ENCODE results near the gene ABCA6.
A peak's percentile ranks its signal among the peaks of the same experiment; 100 is the strongest.
"Not testable (repeated sequence)": the region's sequence is repeated elsewhere in the genome, so short reads cannot be mapped to it uniquely, and the experiment has no call there.

ABCA6 gene, protein sequence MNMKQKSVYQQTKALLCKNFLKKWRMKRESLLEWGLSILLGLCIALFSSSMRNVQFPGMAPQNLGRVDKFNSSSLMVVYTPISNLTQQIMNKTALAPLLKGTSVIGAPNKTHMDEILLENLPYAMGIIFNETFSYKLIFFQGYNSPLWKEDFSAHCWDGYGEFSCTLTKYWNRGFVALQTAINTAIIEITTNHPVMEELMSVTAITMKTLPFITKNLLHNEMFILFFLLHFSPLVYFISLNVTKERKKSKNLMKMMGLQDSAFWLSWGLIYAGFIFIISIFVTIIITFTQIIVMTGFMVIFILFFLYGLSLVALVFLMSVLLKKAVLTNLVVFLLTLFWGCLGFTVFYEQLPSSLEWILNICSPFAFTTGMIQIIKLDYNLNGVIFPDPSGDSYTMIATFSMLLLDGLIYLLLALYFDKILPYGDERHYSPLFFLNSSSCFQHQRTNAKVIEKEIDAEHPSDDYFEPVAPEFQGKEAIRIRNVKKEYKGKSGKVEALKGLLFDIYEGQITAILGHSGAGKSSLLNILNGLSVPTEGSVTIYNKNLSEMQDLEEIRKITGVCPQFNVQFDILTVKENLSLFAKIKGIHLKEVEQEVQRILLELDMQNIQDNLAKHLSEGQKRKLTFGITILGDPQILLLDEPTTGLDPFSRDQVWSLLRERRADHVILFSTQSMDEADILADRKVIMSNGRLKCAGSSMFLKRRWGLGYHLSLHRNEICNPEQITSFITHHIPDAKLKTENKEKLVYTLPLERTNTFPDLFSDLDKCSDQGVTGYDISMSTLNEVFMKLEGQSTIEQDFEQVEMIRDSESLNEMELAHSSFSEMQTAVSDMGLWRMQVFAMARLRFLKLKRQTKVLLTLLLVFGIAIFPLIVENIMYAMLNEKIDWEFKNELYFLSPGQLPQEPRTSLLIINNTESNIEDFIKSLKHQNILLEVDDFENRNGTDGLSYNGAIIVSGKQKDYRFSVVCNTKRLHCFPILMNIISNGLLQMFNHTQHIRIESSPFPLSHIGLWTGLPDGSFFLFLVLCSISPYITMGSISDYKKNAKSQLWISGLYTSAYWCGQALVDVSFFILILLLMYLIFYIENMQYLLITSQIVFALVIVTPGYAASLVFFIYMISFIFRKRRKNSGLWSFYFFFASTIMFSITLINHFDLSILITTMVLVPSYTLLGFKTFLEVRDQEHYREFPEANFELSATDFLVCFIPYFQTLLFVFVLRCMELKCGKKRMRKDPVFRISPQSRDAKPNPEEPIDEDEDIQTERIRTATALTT (N-terminal part only)

DNA sequence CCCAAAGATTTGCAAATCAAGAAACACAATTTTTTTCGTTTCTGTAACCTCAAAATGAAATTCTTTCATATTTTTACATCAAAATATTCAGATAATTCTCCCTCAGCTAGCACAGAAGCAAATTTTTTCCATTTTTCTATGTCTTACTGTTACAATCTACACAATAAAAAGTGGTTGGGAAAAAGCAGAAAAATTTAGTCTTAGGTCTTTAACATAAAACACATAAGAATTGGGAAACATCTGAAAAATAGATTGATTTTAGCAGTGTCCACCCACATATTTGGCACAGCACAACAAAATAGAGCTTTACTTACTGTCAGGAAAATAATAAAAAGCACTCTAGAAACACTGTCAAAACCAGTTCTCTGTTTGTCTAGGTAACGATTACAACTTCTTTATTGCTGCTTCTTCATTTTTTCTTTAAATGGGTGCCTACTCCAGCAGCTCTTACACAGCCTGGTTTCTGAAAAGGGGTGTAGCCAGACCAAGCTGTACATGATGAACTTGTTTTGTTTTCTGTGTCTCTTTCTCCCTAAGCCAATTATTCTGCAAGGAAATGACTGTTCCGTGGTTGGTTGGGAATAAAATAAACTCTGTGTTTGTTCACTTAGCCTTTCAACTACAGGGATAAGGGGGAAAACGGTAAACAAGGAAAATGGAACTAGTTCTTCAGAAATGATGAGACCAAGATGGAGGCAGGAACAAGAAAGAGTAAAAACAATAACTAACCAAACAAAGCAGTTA, at the start of gene ABCA6:
ABCA6 (minus strand) TSS at position 465 of the 744 bp plus-strand sequence. CDS start 1,192 bp downstream, outside the sequence.
- no peak for DNase-seq (ENCODE audit: low spot score)
- no peak for FAIRE-seq

DNA sequence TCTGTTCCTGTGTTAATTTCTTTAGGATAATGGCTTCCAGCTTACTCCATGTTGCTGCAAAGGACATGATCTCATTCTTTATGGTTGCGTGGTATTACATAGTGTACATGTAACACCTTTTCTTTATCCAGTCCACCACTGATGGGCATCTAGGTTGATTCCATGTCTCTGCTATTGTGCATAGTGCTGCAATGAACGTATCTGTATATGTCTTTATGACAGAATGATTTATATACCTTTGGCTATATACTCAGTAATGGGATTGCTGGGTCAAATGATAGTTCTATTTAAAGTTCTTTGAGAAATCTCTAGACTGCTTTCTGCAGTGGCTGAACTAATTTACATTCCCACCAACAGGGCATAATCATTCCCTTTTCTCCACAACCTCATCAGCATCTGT, 47.1 kb upstream of the ABCA6 start:
- DNase-seq (ENCODE audit: low spot score) (no peak), FAIRE-seq (no peak)

DNA sequence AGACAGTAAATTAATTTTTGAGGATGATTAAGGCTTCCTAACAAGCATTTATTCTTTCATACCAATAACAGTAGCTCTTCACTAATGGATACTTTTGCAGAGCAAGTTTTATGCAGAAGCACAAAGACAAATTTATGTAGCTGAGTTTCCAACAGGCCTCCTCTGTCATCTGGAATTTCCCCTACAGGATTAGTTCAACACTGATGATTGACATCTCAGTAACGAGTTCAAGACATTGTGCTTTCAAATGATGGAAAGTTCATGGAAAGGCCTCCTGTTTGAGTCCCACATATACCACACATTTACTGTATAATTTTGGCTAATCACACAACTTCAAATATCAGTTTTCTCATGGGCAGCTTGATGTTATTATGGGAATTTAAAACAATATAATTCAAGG, 46.4 kb upstream of the ABCA6 start:
- FAIRE-seq (no peak), DNase-seq (ENCODE audit: low spot score) (no peak)

DNA sequence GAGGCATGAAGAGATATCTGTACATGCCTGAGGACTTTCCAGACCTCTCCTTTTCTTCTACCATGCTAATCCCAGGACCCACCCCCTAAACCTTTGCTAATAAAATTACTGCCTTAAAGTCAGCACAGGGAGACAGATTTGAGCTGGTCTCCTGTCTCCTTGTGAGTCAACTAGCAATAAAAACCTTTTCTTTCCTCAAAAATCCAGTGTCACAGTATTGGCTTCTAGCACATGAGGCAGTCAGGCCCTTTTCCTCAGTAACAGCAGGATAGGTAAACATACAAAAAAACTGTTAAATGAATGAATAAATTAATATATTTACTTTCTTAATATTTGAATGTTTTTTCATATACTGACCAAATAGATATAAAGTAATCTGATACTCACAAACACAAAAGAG, 45.6 kb upstream of the ABCA6 start:
- DNase-seq (ENCODE audit: low spot score): no peak
- no peak for FAIRE-seq

DNA sequence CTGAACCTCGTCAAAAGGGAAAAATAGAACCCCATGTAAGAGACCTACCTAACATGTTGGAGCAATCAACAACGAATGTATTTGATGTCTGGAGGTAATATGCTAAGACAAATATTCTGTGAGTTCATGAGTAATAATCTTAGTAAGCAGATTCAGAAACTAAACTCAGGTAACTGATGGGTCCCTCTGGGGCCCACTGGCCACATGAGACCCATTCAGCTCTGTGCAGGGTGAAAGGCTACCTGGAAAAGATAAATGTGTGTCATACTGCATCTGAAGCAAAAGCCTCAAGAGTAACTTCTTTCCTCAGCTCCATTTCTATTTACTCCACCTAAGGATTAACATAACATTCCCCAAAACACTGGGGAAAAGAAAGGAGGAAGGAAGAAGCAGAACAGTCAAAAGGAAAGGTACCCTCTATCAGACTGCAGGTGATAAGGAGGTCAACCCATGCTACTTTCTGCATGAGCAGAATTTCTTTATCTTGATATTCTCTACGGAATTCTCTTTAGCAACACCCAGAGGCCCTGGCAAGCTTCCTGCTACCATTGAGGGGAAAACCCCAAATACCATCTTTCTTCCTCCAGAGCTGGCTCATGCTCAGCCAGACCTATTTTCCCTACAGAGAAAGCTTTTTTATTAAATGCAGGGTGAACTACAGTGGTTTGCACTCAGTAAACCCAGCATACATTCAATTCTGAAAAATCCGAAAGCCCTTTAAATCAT, 37.7 kb upstream of the ABCA6 start:
- DNase-seq (ENCODE audit: low spot score) (no peak), FAIRE-seq (no peak)

DNA sequence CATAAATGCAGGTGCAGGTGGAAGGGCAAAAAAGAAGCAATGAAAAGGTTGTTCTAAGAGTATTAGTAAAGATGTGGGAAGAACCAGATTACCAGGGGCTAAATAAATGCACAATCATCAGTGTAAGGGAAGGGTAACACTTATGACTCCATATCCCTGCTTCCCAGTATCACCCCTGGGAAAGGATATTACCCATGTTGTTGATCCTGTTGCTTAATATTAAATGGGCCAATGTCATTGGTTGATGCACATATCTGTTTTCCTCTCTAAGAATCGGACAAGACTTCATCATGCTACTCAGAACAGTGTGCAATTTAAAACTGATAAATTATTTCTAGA, 34.7 kb upstream of the ABCA6 start:
- FAIRE-seq (no peak), DNase-seq (ENCODE audit: low spot score) (no peak)

DNA sequence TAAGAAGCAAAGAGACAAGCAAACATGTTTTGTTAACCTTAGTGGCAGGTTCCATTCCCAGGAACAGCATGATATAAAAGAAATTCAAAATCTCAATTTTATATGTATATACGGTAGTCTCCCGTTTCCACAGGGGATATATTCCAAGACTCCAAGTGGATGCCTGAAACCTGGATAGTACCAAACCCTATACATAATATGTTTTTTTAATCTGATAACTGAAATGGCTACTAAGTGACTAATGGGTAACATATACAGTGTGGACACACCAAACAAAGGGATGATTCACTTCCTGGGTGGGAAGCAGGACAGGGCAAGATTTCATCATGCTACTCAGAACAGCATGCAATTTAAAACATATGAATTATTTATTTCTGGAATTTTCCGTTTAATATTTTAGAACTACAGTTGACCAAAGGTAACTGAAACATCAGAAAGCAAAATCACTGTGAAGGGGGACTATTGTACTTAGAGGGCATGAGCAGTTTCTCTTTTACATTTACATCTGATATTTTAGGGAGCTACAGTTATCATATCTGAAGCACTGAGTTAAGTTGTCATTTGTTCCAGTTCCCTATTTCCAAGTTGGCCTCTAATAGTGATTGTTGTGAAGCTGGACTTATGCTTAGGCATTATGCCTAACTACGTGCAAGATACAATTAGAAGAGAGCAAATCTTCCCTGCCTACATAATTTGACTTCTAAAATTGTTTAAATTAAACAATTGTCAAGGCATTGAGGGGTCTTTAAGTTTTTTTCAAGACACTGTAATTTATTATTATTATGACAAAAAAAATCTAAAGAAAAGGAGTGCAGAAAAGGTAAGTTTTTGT, 34.1 kb upstream of the ABCA6 start:
- DNase-seq (ENCODE audit: low spot score) (peak; percentile 80), FAIRE-seq (peak; percentile 82)

DNA sequence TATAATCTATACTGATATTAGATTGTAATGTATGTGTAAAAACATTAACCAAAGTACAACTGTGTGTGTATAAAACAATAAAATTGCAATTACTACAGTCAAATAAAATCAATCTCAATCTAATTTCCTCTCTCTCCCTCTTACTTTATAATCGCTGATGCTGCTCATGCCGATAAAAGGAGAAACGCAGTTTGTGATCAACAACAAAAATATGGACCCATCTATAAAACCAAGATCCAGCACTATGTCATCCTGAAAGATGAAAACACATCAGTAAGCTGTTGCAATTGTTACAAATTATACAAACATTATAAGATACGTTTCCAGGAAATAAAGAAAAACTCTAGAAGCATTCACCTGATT, 33.5 kb upstream of the ABCA6 start:
- no peak for DNase-seq (ENCODE audit: low spot score)
- no peak for FAIRE-seq

DNA sequence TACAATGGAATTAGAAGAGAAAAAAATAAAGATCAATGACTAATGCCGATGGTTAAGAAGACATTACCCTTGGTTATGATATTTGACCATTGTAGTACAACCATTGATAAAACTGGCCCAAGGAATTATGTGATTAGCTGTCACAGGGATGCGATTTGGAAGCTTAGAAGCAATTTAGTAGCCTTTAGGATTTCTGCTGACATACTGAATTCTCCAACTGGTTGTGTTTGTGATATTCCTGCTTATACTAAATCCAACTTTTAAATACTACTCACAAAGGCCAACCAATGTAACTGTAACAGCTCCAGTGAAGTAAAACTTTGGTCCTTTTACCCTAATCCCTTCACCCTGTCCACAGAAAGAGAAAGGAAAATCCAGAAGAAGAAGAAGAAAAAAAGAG, 31.4 kb upstream of the ABCA6 start:
- no peak for DNase-seq (ENCODE audit: low spot score)
- no peak for FAIRE-seq

DNA sequence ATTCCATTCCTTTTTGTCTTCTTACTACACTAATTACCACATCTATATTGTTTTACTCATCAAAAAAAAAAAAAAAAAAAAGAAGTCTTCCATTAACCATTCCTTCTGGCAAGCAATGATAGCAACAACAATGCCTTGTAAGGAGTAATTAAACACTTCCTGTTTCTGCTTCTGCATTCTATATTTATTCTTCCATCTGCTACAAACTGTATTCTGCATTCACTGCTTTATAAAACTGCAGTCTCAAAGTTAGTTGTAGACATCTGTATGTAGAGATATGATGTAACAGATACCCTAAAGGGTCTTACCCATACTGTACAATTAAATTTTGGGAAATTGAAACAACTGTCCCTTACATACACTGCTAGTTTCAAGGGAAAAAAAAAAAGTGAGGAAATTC, 28.7 kb upstream of the ABCA6 start:
- no peak for DNase-seq (ENCODE audit: low spot score)

DNA sequence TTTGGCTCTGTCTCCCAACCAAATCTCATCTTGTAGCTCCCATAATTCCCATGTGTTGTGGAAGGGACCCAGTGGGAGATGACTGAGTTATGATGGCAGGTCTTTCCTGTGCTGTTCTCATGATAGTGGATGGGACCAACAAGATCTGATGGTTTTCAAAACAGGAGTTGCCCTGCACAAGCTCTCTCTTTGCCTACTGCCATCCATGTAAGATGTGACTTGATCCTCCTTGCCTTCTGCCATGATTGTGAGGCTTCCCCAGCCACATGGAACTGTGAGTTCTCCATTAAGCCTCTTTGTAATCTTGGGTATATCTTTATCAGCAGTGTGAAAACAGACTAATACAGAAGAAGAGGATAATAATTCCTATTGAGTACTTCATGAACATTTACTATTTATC, 26.9 kb upstream of the ABCA6 start:
- not testable (repeated sequence) for FAIRE-seq

More for the DNA sequence above, 28.7 kb upstream of the ABCA6 start:
- FAIRE-seq: no peak

DNA sequence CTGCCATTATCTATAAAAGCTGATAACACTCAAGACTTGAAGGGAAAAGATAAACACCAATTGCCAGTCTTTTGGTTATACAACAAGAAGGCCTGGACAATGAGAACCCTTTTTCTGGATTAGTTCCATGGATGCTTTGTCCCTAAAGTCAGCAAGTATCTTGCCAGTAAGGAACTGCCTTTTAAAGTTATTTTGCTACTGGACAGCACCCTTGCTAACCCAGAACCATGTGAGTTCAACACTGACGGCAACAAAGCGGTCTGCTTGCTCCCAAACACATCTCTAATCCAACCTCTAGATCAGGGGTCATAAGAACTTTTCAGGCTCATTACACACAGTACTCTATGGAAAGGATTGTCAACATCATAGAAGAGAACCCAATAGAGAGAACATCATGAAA, 25.3 kb upstream of the ABCA6 start:
- FAIRE-seq: no peak

More for the DNA sequence above, 26.9 kb upstream of the ABCA6 start:
- DNase-seq (ENCODE audit: low spot score): not testable (repeated sequence)

DNA sequence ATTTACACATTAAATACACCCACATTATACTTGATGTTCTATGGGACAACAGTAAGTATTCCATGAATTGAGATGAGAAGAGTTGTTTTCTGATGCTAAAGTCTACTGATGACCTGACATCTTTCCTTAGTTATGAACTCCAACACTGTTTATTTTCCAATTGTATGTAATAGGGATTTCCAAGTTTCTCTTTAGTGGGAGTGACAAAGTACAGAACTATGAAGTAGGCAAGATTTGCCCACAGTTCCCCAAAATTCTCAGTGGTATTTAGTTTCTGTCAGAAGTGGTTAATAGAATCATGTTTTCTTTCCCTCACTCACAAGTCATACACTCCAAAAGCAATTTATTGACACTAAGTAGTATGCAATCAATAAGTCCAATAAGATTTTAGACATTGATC, 22.5 kb upstream of the ABCA6 start:
- DNase-seq (ENCODE audit: low spot score) (no peak), FAIRE-seq (no peak)

More for the DNA sequence above, 25.3 kb upstream of the ABCA6 start:
- no peak for DNase-seq (ENCODE audit: low spot score)

DNA sequence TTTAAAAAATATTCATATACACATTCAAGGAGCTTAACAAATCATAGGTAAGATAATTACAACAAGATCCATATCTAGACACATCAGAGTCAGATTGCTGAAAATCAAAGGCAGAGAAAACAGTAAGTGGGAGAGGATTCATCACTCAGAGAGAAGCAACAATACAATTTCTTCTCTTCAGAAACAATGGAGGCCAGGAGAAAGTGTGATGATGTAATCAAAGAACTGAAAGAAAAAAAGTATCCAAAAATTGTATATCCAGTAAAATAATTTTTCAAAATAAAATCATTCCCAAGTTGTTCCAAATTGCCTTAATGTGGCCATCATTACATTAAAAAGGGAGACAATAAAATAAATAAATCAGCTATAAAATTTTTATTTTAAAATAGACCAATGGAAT, 17.7 kb upstream of the ABCA6 start:
- DNase-seq (ENCODE audit: low spot score) (no peak), FAIRE-seq (no peak)

DNA sequence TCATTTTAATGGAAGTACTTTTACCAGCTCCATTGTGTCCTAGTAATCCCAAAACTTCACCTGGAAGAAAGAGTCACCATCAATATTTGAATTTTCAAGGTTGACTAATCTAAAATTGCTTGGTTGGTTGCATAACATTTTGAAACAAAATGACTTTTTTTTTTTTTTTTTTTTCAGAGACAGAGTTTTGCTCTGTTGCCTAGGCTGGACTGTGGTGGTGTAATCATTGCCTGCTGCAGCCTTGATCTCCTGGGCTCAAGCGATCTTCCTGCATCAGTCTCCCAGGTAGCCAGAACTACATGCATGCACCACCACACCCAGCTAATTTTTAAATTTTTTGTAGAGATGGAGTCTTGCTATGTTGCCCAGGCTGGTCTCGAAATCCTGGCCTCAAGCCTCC, 12.6 kb upstream of the ABCA6 start:
- DNase-seq (ENCODE audit: low spot score) (no peak), FAIRE-seq (no peak)

DNA sequence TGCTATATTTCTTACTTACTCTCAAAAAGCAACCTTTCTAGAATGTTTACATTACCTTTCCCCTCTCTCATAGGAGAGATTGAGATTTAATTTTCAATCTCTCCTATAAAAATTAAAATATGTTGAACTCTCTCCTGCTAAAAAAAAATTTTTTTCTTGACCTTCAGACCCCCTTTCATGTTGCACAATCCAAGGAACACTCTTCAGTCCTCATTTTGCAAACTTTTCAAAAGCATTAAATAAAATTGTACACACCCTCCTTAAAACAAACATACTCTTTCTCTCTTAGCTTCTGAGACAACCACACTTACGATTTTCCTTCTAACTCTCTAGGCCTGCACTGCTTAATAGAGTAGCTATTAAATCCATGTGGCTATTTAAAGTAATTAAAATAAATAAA, 8.6 kb upstream of the ABCA6 start:
- no peak for FAIRE-seq
- no peak for DNase-seq (ENCODE audit: low spot score)

DNA sequence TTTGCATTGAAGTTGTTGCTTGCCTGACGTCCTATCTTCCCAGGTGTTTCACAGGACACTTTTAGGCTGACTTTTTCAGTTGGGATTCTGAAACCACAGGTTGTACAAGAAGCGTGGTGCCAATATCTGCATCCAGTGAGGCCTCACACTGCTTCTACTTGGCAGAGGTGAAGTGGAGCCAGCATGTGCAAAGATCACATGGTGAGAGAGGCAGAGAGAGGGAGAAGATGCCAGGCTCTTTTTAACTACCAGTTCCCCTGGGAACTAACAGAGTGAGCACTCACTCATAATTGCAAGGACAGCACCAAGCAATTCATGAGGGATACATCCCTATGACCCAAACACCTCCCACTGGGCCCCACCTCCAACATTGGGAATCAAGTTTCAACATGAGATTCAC, 5.8 kb upstream of the ABCA6 start:
- FAIRE-seq: no peak
- no peak for DNase-seq (ENCODE audit: low spot score)

DNA sequence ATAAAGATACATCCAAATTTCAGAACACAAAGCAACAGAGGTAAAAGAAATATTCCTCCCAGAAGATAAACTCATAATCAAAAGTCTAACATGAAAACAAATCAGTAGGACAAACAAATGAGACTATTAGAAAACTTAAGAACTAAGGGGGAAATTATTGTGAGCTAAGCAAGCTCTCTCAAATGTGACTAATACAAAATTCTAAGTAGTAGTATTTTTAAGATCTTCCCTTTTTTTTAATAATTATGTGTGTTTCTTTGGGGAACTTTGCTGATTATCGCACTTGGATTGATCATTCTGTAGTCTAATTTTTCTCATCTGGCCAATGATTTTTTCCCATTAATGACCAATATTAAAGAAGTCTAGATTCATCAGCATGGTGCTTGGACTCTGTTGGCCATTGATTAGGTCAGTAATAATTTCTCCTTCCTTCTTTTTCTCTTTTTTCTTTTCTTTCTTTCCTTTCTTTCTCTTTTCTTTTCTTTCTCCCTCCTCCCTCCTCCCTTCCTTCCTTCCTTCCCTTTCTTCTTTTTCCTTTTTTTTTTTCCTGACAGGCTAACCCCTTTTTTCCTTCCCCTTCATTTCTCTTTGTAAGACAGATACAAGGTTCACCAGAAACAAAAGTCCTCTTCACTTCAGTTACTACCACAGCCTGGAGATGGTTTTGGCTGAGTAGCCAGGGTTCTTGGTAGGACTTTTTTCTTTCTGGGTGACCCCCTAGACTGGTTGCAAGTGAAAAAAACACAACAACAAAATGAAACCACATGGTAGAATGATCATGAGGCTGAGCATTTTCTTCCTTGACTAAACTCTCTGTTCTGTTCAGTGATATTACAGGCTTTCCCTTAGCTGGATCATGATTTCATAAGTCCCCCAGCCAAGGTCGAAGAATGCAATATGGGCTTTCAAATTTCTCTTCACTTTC, 2.9 kb upstream of the ABCA6 start:
- FAIRE-seq (no peak), DNase-seq (ENCODE audit: low spot score) (no peak)

All from RCC 7860 (cell line).